Measurements from ENCODE around the gene TNFRSF4.

TNFRSF4 gene

DNA sequence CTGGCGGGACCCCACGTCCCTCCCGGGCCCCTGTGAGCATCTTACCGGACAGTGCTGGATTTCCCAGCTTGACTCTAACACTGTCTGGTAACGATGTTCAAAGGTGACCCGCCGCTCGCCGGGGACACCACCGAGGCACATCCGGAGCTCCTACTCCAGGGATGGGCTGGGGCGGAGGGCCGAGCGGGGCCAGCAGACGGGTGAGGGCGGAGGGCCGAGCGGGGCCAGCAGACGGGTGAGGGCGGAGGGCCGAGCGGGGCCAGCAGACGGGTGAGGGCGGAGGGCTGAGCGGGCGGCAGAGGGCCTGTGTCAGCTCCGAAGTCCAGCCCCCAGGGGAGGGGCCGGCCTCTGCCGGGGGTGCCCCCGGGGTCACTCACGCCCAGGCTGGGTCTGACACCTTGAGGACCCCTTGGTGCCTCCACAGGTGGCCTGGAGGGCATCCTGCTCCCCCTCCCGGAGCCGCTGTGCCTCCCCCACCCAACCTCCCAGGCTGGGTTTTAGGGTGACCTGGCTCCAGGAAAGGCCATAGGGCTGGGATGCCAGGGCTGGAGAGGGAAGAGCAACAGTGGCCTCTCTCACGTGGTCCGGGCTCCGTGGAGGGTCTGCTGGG lies 46.0 kb downstream of the TNFRSF4 start:
- no peak for DNase-seq

DNA sequence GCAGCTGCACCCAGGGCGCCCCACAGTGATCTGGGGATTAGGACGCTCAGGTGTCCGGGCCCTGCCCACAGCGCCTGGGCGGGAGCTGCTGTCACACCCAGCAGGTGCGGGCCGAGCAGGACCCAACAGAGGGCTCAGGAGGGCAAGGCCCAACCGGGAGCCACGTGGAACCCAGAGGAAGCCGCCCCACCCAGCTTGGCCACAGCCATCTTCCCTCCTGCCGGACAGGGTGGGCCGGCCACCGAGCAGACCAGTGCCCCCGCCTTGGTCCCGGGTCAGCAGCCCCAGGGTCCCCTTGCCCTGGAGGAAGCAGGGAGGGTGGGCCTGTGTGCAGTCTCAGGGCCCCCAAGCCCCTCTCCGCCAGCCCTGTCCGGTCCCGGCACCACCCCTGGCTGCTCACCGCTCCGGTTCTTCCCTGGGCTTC lies 46.5 kb downstream of the TNFRSF4 start:
- DNase-seq, result no peak

DNA sequence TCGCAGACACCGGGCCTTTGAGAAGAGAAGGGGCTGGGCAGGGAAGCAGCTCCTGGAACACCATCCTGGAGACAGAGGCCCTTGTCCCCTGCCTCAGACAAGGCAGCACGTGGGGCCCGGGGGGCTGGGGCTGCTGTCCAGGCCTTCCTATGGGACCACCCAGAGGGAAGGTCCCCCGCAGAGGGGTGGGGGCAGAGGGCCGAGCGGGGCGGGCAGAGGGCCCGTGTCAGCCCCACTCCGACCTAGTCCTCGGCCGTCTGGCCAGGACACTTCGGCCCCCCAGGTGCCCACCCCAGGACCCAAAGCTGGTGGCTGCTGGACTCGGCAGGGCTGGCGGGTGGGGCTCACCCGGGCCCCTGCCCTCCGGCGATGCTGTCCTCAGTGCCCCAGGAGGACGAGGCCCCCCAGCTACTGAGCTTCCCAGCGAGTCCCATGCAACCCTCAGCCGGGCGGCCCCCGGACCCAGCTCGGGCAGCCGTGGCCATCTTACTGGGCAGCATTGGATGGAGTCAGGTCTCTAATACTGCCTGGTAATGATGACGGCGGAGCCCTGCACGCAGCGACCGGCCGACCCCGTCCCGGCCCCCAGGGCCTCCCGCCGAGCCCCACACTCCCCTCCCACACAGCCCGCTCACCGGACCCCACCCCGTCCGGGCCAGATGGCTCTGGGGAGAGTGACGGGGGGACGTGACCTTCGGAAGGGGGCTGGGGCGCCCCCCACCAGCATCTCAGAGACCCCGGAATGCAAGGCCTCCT lies 47.1 kb downstream of the TNFRSF4 start:
- DNase-seq, result no peak

- no peak for DNase-seq
Observed at GRCh38 chr1:1165900-1166421, 48.0 kb downstream of the TNFRSF4 start.

DNA sequence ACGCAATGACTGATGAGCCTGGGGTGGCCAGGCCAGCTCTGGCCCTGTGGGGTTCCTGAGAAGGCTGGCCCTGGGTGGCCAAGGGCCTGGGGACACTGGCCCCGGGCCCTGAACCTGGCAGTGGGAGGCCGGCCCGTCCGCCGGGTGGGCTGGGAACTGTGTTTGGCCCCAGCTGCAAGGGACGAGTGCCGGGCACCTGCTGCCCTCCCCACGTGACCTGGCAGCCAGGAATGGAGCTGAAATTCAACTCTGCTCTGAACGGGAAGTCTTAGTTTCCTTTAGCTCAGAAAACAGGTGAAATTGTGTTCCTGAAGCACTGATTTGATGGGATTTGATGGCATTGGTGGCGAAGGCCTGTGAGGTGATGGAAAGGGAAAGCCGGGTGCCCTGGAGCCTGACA lies 48.5 kb downstream of the TNFRSF4 start:
- no peak for DNase-seq

DNA sequence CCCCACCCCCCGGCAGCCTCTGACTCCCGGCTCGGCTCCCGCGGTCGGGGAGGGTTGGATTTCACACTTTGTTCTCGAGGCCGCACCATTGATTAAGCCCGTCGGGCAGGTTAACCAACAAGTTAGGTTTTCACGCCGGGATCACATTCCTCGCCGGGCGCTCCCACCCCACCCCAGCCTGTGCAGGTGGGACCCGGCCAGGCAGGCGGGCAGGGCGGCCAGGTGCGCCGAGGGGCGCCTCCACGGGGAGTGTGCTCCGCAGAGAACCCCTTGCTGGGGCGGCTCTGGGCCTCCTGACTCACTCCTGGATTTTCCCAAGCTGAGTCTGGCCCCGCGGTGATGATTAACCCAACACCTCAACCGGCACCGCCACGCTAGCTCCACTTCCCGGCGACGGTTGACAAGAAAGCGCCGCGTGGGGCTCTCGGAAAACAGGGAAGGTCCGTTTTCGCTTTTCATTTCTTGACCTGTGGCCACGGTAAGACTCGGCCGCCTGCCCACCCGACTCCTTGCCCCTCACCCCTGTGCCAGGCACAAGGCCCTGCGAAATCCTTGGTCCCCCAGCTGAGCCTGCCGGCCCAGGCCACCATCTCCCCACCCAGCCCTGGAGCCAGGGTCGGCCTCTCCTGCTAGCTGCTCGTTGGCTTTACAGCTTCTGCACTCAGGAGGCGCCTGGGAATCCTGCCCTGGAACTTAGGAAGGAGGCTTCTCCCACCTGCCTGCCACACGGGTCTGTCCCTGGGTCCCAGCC lies 49.1 kb downstream of the TNFRSF4 start:
- DNase-seq, result no peak

GRCh38 chr1:1164361-1164700 lies 49.6 kb downstream of the TNFRSF4 start:
- DNase-seq, result no peak

DNA sequence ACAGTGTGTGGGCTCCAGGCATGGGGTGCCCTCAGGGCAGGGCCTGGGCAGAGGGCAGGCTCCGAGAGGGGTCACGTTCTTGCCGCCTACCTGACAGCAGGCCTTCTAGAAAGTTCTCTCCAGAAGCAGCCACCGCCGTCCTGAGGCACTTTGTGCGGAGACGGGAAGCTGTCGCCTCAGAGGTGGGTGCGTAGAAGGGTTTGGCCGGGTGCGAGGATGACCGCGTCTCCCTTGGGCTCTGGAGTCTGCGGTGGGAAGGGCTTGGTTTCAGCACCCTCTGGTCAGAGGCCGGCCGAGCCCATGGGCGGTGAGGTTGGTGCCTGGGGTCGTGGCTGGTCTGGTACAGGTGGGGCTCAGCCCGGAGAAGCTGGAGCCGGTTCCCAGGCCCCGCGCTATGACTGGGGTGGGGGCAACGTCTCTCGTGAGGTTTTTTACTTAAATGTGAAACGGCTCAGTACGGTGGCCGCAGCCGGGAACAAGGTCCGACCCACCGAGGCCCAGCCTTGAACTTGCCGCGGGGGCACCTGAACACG lies 50.3 kb downstream of the TNFRSF4 start:
- no peak for DNase-seq

DNA sequence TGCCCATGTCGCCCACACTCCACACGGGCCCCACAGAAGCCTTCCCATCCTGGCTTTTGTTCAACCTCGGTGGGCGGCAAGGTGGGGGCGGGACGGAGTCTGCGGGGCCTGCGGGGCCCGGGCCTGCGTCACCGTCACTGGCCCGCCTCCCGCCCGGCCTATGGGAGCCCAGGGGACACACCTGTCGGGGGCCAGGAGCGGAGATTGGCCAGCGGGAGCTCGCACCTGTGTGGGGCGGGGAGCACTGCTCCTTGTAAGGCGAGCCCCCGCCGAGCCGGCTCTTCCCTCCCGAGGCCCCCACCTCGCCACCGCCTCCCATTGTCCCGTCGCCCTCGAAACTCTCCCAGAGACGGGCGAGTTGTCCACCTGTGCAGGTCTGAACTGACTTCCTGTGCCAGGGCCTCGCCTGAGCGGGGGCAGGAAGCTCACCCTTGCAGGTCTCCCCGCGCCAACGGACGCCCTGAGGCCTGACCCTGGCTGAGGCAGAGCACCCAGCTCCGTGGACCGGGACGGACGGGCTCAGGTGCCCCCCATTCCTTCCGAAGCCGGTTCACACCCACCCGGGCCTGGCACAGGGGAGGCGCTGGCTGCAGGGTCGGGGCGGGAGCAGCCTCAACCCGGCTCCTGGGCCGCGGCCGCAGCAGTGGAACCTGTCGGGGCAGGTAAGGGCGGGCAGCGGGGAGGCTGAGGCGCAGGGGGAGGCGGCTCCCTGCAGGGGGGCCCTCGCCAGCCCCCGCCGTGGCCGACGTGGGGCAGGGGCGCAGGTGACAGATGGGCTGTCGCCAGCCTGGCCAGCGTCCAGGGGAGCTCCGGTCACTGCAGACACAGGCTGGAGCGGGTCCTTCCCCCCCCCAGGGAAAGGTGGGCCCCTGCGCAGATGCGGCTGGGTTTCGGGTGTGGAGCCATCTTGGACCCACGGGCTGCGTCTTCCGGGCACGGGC lies 51.1 kb downstream of the TNFRSF4 start:
- no peak for DNase-seq

- DNase-seq, result no peak
Observed at GRCh38 chr1:1161683-1162079, 52.3 kb downstream of the TNFRSF4 start.

Measured in CD4-positive, alpha-beta T cell treated with Interferon alpha-2 for 1 hour (primary cell).